HG03521 (cell line): Measurements from ENCODE around the gene ACER1.
"Not testable (repeated sequence)": the region's sequence is repeated elsewhere in the genome, so short reads cannot be mapped to it uniquely, and the experiment has no call there.

Source experiments
- ATAC-seq: cut with Tn5 transposase; IDR thresholded peaks from one replicate; pipeline ENCODE4 v1.9.1; 2021; ENCODE audit warnings: mild to moderate bottlenecking, moderate library complexity; ENCODE audit not compliant: unreplicated experiment

Gene ACER1

DNA sequence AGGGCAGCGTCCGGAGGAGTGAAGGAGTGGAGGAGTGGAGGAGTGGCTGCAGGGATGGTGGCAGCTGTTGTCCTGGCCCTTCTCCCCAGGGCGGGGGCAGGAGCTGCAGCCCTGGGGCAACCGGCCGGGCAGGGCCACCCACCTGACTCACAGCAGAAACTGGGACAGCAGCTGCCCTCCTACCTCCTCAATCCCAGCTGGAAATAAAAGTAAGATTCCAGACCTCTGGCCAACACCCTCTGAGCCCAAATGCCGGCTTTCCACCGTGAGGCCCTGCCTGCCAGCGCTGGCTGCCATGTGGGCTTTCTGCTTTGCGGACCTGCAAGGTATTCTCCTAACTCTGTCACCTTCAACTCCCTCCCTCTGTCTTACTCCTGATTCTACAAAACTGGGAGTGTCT, 24.6 kb upstream of the ACER1 start:
- ATAC-seq, result no peak

DNA sequence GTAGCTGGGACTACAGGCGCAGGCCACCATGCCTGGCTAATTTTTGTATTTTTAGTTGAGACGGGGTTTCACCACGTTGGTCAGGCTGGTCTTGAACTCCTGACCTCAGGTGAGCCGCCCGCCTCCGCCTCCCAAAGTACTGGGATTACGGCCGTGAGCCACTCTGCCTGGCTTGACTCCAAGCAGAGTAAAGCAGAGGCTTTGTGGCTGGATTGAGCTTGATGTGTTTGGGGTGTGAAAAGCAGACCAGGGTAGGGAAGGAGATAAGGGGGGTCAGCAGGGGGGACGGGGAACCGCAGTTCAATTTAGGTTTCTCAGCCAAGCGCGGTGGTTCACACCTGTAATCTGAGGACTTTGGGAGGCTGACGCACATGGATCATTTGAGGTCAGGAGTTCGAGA, 23.8 kb upstream of the ACER1 start:
- no peak for ATAC-seq

DNA sequence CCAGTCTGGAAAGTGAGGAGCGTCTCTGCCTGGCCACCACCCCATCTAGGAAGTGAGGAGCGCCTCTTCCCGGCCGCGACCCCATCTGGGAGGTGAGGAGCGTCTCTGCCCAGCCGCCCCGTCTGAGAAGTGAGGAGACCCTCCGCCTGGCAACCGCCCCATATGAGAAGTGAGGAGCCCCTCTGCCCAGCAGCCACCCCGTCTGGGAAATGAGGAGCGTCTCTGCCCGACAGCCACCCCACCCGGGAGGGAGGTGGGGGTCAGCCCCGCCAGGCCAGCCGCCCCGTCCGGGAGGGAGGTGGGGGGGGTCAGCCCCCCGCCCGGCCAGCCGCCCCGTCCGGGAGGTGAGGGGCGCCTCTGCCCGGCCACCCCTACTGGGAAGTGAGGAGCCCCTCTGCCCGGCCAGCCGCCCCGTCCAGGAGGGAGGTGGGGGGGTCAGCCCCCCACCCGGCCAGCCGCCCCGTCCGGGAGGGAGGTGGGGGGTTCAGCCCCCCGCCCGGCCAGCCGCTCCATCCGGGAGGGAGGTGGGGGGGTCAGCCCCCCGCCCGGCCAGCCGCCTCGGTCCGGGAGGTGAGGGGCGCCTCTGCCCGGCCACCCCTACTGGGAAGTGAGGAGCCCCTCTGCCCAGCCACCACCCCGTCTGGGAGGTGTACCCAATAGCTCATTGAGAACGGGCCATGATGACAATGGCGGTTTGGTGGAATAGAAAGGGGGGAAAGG, 22.1 kb upstream of the ACER1 start:
- not testable (repeated sequence) for ATAC-seq

DNA sequence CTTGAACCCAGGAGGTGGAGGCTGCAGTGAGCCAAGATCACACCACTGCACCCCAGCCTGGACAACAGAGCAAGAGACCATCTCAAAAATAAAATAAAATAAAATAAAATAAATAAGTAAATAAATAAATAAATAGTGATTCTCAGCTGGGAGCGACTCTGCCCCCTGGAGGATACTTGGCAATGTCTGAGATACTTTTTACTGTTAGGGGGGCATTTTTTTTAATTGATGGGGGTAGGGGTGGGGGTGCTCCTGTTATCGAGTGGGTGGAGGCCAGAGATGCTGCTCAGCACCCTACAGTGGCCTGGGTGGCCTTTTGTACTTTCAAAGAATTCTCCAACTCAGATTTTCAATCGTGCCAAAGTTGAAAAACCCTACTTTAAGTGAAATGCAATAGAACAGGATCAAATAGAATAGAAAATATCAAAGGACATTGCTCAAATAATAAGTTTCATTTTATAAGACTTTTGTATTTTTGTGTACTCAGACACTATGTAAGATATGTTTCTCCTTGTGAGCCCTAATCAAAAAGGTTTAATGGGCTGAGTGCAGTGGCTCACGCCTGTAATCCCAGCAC, 20.8 kb upstream of the ACER1 start:
- ATAC-seq, result no peak

DNA sequence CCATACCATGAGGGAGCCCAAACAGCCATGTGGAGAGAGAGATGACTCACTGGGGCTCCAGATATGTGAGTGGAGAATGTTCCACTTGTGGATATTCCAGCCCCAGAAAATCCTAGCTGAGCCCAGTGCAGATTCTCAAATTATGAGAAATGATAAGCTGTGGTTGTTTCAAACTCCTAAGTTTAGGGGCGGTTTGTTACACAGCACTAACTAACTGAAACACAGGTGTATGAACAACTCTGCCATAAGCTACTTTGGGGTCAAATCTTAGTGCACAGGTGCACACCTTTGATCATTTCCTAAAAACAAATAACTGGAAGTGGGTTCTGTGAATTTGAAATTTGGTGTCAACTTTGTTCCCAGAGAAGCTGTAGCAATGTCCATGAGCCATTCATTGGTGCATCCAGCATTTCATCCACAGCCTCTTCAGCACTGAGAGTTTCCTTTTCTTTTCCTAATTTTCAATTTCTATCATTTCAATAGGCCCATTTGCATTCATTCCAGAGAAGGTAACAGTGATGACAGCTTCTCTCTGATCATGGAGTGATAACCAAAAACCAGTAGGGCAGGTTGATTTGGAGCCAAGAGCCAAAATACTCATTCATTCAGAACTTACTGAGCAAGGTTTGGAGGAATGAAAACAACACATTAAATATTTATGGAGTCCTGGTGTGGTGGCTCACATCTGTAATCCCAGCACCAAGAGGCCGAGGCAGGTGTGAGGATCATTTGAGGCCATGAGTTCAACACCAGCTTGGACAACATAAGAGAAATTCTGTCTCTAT, 19.2 kb upstream of the ACER1 start:
- ATAC-seq, result no peak

DNA sequence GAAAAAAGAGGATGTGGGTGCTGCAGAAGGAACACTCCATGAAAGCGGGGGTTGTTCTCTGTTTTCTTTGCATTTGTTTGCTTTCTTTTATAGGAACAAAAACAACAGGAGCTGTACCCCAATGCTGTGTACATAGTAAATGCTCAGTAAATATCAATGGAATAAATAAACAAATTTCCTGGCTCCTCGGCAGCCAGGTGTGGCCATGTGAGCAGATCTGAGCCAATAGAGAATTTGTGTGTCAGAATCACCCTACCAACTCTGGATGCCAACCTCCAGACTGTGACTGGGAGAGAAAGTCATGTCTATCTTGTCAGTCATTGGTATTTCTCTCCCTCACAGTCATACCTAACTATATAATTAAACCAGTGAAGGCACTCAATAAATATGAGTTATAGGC, 17.3 kb upstream of the ACER1 start:
- no peak for ATAC-seq

DNA sequence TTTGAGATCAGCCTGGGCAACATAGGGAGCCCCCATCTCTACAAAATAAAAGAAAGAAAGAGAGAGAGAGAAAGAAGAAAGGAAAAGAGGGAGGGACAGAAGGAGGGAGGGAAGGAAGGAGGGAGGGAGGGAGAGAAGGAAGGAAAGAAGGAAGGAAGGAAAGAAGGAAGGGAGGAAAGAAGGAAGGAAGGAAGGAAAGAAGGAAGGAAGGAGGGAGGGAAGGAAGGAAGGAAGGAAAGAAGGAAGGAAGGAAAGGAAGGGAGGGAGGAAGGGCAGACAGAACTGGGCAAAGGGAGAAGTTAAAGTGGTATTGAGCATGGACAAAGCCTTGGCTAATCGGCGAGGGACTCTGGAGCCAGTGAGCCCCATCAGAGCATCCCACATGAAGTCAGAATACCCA, 15.9 kb upstream of the ACER1 start:
- ATAC-seq, result not testable (repeated sequence)

DNA sequence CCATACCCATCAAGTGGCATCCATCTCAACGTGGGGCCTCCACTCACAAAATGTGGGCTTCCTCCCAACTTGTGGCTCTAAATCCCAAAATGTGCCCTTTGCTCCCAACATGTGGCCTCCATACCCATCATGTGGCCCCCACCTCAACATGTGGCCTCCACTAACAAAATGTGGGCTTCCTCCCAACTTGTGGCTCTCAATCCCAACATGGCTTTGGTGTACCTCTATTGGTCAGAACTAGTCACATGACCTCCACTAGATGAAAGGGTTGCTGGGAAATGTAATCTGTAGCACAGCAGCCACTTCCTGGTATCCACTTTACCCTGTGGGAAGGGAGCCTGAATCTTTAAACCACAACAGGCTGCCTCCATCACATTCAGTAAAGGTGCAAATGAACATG, 10.1 kb upstream of the ACER1 start:
- ATAC-seq, result no peak

DNA sequence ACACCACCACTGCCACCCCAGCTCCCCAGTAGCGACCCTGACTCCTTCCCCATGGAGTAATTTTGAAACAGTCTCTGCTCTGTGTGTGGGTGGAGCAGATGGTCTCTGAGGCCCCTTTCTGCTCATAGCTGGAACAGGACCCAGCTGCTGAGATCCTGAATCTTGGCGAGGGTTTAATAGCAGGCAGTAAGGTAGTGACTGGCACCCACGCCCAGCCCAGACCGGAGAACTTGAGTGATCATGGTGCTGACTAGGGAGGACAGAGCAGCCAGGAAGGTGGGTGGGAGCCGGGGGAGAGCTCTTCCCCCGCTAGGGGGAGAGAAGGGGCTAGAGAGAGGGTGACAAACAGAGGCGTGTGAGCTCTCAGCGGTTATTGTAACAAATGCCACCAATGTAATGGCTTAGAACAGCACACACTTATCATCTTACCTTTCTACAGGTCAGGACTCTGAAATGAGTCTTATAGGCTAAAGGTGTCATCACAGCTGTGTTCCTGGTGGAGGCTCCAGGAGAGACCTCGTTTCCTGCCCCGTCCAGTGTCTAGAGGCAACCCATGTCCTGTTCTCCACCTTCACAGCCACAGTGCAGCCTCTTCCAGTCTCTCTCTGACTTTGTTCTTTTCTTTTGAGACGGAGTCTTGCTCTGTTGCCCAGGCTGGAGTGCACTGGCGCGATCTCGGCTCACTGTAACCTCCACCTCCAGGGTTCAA, 7.2 kb upstream of the ACER1 start:
- no peak for ATAC-seq

DNA sequence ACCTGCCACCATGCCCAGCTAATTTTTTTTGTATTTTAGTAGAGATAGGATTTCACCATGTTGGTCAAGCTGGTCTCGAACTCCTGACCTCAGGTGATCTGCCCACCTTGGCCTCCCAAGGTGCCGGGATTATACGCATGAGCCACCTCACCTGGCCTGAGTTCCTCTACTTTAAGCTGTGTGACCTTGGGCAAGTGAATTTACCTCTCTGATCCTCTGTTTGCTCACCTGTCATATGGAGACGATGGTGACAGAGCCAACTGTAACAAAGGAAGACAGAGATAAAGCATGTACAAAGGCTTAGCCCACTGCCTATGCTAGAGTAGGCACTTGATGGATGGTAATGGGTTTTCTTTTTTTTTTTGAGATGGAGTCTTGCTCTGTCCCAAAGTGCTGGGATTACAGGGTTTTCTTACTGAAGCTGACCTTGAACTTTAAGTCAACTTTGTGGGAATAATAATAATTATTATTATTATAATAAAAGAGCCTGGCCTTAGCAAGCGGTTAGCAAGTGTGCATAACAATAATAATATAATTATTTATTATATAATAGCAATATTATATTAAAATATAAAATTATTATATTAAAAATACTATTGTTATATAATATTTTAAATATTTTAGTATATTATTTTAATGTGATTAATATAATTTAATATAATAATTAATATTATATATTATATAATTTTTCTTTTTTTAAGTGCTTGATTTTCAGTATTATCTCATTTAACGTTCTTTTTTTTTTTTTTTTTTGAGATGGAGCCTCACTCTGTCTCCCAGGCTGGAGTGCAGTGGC, 1.3 kb upstream of the ACER1 start:
- ATAC-seq, result no peak

DNA sequence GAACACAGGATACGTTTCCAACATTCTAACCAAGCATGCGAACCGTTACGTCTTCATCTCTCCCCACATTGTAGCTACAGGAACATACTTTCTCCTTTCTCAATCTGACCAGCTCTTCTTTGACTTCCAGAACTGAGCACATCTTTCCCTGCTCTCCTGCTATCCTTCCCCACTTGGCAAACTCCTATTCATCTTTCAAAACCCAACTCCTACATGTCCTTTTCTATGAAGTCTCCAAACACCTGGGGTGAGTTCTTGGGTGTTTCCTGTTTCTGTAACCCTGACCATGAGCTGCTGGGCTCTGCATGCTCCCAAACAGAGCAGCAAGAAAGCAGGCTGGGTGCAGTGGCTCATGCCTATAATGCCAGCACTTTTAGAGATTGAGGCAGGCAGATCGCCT, 6.6 kb downstream of the ACER1 start:
- no peak for ATAC-seq

DNA sequence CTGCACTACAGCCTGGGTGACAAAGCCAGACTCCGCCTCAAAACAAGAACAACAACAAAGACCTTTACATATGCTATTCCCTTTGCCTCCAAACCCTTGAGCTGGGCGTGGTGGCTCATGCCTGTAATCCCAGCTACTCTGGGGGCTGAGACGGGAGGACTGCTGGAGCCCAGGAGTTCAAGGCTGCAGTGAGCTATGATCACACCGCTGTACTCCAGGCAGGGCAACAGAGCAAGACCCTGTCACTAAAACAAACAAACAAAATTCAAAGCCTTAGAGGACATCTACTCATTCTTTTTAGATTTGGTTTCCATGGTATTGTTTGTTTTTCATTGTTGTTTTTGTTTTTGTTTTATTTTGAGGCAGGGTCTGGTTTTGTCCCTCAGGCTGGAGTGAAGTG, 7.8 kb downstream of the ACER1 start:
- ATAC-seq, result no peak

DNA sequence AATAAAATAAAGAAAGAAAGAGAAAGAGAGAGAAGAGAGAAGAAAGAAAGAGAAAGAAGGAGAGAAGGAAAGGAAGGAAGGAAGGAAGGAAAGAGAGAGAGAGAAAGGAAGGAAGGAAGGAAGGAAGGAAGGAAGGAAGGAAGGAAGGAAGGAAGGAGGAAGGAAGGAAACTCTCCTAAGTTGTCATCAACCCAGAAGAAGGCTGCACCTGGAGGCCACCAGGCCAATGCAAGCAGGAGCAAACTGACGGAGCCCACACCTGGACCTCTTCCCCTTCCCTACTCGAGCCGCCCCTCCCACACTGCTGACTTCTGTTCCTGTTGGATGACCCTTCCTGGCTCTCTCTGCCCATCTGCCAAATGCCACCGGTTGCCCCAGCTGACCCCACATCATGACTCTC, 8.7 kb downstream of the ACER1 start:
- no peak for ATAC-seq

DNA sequence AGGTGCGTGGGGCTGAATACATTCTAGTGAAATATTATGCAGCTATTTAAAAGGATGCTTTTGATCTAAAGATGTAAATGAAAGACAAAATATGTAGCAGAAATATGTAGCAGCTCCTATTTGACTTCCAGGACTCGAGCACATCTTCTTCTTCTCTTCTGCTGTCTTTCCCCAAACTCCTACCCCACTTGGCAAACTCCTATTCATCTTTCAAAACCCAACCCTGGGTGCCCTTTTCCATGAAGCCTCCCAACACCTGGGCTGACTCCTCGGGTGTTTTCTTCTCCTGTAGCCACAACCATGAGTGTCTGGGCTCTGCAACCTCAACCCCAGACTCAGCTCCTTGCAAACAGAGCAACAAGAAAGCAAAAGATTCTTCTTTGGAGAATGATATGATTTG, 11.1 kb downstream of the ACER1 start:
- ATAC-seq, result no peak

DNA sequence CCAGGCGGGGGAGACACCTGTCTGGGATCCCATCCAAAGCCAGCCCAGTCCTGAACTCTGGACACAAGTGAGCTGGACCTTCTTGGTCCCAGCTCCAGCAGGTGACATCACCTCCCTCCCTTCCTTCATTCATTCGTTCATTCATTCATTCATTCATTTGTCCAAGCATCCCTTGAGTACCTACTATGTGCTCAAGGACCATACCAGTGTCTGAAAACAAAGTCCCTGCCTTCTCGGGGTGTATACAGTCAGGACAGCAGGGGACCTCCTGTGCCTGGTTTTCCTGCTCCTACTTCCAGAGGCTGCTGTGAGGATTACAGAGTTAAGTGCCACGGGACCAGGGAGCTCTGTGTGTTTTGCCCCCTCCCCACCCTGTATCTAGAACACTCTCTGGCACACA, 14.0 kb downstream of the ACER1 start:
- ATAC-seq, result no peak

DNA sequence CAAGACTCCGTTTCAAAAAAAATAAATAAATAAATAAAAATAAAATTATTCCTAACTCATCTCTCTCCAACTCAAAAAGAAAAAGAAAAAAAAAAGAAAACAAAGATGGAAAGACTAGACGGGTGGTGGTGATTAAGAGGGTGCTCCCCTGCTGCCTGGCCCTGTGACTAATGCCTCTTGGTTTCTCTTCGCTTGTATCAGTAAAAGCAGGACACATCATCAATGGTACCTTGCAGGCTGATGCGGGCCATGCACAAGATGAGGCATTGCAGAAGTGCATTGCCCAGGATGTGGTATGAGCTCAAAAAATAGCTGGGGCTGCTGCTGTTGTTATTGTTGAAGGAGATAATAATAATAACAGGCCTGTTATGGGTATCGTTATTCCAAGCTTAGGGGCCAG, 14.6 kb downstream of the ACER1 start:
- no peak for ATAC-seq

DNA sequence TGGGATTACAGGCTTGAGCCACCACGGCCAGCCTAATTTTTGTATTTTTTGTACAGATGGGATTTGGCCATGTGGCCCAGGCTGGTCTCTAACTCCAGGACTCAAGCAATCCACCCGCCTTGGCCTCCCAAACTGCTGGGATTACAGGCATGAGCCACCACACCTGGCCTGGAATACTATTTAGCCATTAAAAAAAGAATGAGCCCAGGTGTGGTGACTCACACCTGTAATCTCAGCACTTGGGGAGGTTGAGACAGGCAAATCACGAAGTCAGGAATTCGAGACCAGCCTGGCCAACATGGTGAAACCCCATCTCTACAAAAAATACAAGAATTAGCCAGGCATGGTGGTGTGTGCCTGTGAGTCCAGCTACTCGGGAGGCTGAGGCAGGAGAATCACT, 17.8 kb downstream of the ACER1 start:
- not testable (repeated sequence) for ATAC-seq

DNA sequence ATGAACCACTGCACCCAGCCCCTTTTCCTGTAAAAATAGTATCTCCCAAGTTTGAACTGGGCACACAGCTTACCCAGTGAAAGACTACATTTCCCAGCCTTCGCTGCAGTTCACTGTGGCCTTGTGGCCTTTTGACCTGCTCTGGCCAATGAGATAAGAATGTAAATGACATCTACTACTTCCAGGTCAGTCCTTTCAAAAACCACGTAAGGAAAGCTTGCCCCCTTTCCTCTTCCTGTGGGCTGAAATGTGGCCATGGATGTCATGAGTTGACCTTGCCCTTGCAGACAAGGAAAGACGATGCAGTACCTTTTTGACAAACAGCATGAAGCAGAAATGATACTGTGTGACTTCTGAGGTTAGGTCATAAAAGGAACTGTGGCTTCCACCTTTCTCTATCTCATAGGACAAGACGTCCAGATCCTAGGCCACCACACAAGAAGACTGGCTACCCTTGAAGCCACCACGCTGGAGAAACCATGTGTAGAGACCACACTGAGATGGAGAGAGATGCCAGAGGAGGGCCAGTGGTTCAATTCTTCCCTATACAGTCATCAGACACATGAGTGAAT, 19.9 kb downstream of the ACER1 start:
- ATAC-seq, result no peak

DNA sequence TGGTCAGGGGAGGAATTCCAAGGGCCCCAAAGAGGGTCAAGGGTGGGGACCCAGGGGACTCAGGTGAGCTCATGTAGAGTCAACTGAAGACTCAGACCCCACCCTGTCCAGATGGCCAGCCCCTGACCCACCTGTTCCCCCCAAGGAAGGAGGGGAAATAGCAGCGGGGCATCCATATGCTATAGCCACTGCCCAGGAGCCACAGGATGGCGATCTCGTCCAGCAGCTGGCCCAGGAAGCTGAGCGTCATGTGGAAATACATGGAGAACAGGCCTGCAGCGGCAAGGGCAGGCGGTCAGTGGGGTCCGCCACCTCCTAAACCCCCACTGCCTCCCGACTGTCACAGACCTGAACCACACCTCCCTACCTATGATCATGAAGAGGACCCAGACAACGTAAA, 21.4 kb downstream of the ACER1 start:
- ATAC-seq, result no peak

DNA sequence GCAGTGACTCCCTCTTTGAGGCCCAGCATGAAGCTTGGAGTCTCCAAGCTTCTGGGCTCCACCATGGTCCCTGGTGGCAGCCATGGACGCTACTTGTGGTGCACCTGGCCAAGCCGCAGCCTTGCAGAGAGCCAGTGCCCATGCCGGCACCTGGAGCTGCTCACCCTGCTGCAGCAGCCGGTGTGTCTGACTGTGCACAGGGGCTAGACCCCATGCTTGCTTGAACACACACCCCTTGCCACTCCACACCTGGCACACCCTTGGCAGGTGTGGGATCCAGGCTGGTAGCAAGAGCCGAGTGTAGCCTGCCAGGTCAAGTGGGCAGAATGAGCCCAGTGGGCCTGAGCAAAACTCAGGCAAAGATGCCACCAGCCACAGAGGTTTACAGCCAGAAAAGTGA, 35.0 kb downstream of the ACER1 start:
- ATAC-seq, result no peak

DNA sequence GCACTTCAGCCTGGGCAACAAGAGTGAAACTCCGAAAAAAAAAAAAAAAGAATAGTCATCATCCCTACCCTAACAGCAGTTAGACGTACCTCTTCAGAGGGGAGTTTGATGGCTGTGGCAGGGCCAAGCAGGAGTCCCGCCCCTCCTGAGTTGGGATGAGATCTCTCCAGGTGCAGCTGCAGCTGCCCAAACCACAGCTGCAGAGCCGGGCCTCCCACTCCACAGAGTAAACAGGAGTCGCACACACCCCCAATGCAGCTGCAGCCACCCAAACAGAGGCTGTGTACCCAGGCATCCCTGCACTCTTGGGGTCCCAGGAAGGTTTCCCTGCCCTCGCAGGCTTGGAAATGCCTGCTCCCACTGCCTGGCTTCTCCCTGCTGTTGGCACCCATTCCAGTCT, 36.2 kb downstream of the ACER1 start:
- no peak for ATAC-seq
